Measurements from ENCODE around the gene CHAT.

Gene CHAT

DNA sequence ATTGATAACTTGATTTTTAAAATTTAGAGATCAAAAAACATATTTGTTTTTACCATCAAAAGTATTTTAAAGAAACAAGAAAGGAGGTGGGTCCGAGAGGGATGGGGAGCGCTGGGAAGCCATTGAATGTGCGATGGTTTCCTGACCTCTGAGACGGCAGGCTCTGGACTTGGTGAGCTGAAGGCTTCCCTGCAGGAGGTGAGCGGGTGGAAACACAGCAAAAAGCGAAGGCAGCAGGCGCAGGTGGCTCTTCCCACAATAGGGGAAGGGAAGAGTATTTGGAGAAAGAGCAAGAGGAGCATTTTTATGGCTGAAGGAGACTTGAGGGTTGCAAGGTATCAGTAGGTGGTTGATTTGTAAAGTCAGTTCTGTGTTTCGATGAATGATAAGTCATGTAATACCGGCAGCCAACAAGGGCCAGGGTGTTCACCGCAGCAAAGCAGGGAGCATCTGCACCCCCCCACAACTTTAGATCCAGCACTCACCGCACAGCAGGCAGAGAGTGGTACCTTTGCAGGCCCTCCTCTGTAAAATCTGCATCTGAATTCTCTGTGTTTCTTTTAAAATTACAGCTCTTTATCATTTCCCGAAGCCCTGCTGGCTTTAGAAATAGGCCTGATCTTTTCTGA is 76.2 kb downstream of the CHAT start:
- DNase-seq, result no peak

- DNase-seq, result no peak
These were observed 77.0 kb downstream of the CHAT start for GRCh38 chr10:49690698-49691356.

DNA sequence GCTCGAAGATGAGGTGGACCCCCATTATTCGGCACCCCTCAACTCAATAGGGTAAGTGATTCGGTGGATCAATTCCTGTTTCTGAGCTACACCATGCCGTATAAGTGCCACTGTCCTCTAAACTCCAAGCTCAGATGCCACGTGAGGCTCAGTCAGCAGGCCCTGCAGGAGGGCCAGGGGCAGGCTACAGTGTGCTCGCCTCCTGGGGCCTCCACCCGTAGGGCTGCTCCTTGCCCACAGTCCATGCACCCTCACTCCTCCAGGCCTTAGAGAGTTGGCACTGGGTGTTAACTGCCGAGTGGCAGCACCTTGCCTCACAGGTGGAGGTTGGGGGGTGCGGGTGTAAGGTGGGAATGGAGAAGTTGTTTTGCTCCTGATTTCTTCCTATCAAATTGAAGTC is 77.8 kb downstream of the CHAT start:
- DNase-seq, result no peak

DNA sequence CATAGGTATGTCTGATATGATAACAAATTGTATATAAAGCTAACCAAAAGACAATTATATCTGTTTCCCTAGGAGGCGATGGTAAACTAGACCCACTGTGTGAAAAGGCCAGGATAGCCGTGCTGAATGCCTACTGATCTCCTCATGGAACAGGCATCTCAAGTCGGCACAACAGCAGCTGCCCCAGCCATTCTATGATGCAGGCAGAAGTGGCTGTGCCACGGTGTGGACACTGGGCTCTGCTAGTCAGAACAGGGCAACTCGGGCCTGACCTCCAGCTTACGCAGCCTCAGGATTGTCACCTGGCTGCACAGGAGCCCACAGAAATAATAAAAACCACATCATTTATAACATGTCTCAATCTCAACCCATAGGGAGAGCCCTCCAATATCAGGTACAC is 80.6 kb downstream of the CHAT start:
- DNase-seq, result no peak

- DNase-seq, result no peak
These were observed 82.5 kb downstream of the CHAT start for GRCh38 chr10:49696311-49696710.

- no peak for DNase-seq
These were observed 84.8 kb downstream of the CHAT start for GRCh38 chr10:49698679-49699078.

- no peak for DNase-seq
These were observed 86.4 kb downstream of the CHAT start for GRCh38 chr10:49700211-49700610.

- no peak for DNase-seq
These were observed 87.2 kb downstream of the CHAT start for GRCh38 chr10:49700997-49701396.

DNA sequence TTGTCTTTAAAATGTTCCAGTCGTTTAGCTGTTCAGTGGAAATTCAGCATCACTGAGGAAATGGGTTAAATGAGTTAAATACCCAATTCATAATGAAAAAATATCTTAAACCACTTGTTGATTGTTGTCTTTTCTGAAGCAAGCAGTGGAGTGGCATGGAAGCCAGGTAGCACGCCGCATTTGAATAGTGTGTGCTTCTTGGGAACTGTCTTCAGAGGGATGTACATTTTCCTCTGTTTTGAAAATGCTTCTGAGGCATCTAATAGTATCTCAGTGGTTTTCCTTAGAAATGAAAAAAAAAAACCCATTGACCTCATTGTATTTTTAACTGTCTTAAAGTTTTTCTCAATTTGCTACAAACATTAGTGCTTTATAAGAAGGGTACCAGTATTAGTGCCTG is 93.7 kb downstream of the CHAT start:
- no peak for DNase-seq

GRCh38 chr10:49709934-49710333 is 96.1 kb downstream of the CHAT start:
- DNase-seq, result no peak

DNA sequence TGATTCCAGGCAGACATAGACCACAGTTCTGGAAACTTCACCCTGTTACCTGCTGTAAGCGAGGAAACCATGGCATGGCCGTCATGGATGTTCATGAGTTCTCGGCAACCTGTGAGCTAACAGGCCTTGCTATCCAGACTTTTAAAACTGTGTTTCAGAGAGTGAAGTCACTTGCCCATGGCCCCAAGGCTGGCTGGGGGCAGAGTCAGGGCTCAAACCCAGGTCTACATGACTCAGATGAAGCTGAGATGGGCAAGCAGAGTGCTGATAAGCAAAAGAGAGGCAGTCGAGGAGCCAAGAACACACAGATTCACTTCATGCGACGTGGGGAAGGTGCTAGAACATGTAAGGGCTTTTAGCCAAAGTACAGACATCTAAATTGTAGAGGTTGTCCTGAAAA is 97.1 kb downstream of the CHAT start:
- no peak for DNase-seq

- DNase-seq, result no peak
These were observed 97.6 kb downstream of the CHAT start for GRCh38 chr10:49711481-49711880.

- DNase-seq, result no peak
These were observed 99.4 kb downstream of the CHAT start for GRCh38 chr10:49713266-49713665.
